Osteoblast (primary cell): ENCODE measurements around the gene CLASP2. TPM values are rescaled to one million over a fixed set of nuclear protein-coding genes. Genes with fewer than 3 reads are reported as not detected.
A peak's percentile ranks its signal among the peaks of the same experiment; 100 is the strongest.

ENCODE experiments used
- DNase-seq: peaks from one replicate; pipeline ENCODE4 v3.0.0; 2011; ENCODE audit warnings: low spot score, mixed read lengths; ENCODE audit not compliant: insufficient read length; ENCODE audit errors: missing footprints
- H2AFZ ChIP-seq: 2 replicates; pipeline ENCODE4 v1.6.0; 2011; ENCODE audit warnings: mild to moderate bottlenecking, low read length
- H3K27ac ChIP-seq: 2 replicates; pipeline ENCODE4 v1.5.1; 2011; ENCODE audit warnings: mild to moderate bottlenecking, low read depth, low read length, moderate library complexity
- H3K27me3 ChIP-seq: 2 replicates; pipeline ENCODE4 v1.6.0; 2012; ENCODE audit warnings: mild to moderate bottlenecking, control low read depth, inconsistent platforms, low read length, moderate library complexity; ENCODE audit not compliant: insufficient read depth
- H3K36me3 ChIP-seq: 2 replicates; pipeline ENCODE4 v1.5.1; 2011; ENCODE audit warnings: mild to moderate bottlenecking, low read length, control low read depth, moderate library complexity; ENCODE audit not compliant: insufficient read depth
- H3K4me1 ChIP-seq: 2 replicates; pipeline ENCODE4 v1.5.1; 2011; ENCODE audit warnings: mild to moderate bottlenecking, low read length, control low read depth, moderate library complexity; ENCODE audit not compliant: insufficient read depth
- H3K4me2 ChIP-seq: 2 replicates; pipeline ENCODE4 v1.6.0; 2011; ENCODE audit warnings: mild to moderate bottlenecking, low read length; ENCODE audit not compliant: insufficient read depth
- H3K4me3 ChIP-seq: fragments of 200-600 bp; sonication (generic); 3 replicates; pipeline ENCODE4 v1.5.1; 2012; ENCODE audit warnings: mild to moderate bottlenecking, low read length, inconsistent platforms; ENCODE audit not compliant: insufficient read depth
- H3K79me2 ChIP-seq: 2 replicates; pipeline ENCODE4 v1.6.0; 2012; ENCODE audit warnings: mild to moderate bottlenecking, low read length, control low read depth, inconsistent platforms; ENCODE audit not compliant: insufficient read depth
- H3K9me3 ChIP-seq: 2 replicates; pipeline ENCODE4 v1.5.1; 2011; ENCODE audit warnings: low read depth, low read length, control low read depth
- H4K20me1 ChIP-seq: 2 replicates; pipeline ENCODE4 v1.6.0; 2012; ENCODE audit warnings: mild to moderate bottlenecking, low read length, control low read depth; ENCODE audit not compliant: insufficient read depth
- total RNA-seq: library from RNA; depleted of rRNA; stranded (reverse); fragments of >200 nt; gene quantifications from 2 replicates; pipeline ENCODE4 v1.2.3, GENCODE V29; 2012
- TF ChIP-seq, protein P1 (sequence below): IDR thresholded peaks from 2 replicates; pipeline ENCODE4 v1.5.1; 2011; ENCODE audit warnings: mild to moderate bottlenecking, low read depth, low read length, moderate library complexity; ENCODE audit errors: extremely low read depth

CLASP2 gene
- total RNA-seq, 1 donor, result 52.1 TPM

DNA sequence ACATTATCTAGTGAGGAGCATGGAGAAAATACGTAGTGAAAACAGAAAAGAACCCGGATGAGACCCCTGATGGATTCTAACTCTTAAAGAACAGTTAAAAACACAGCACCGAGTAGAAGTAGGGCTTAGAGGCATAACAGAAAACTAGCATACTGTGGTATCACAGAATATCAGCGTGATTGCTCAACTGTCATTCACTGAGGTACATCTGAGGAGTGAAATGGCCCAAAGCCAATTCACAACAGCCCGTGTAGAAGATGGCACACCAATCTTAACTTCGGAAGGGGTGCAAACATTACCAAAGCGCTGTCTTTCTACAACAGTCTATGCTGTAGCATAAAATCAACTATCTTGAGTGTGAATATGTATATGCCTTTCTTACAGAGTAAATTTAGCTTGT, 1.8 kb downstream of the CLASP2 start:
- TF ChIP-seq, protein P1, sequence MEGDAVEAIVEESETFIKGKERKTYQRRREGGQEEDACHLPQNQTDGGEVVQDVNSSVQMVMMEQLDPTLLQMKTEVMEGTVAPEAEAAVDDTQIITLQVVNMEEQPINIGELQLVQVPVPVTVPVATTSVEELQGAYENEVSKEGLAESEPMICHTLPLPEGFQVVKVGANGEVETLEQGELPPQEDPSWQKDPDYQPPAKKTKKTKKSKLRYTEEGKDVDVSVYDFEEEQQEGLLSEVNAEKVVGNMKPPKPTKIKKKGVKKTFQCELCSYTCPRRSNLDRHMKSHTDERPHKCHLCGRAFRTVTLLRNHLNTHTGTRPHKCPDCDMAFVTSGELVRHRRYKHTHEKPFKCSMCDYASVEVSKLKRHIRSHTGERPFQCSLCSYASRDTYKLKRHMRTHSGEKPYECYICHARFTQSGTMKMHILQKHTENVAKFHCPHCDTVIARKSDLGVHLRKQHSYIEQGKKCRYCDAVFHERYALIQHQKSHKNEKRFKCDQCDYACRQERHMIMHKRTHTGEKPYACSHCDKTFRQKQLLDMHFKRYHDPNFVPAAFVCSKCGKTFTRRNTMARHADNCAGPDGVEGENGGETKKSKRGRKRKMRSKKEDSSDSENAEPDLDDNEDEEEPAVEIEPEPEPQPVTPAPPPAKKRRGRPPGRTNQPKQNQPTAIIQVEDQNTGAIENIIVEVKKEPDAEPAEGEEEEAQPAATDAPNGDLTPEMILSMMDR, result no peak
- Histone ChIP-seq H3K79me2 (peaks cover 58% of the 10 kb centered on the region), H3K4me1 (peaks cover 10% of the 10 kb centered on the region), H3K27me3 (no peaks in the 10 kb centered on the region), H3K4me2 (peak overlapping the region; percentile 100), H3K27ac (peak overlapping the region; percentile 63), H3K9me3 (no peaks in the 10 kb centered on the region), H3K4me3 (peak overlapping the region; percentile 87), H2AFZ (peak overlapping the region; percentile 43), H4K20me1 (no peaks in the 10 kb centered on the region), H3K36me3 (no peaks in the 10 kb centered on the region)
- DNase-seq, result peak; percentile 11

DNA sequence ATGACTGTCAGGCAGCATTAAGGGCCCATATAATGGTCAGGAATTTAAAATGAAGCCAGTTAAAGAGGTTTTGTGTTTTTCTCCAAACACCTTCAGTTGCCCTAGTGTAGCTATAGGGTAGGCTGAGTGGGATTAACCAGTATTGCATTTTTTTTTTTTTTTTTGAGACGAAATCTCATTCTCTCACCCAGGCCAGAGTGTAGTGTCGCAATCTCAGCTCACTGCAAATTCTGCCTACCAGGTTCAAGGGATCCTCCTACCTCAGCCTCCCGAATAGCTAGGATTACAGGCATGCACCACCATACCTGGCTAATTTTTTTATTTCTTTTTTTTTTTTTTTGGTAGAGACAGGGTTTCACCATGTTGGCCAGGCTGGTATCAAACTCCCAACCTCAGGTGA, 7.0 kb downstream of the CLASP2 start:
- Histone ChIP-seq H3K4me1 (peaks cover 4% of the 10 kb centered on the region), H3K9me3 (no peaks in the 10 kb centered on the region), H3K27ac (no peak overlapping the region), H3K27me3 (no peaks in the 10 kb centered on the region), H4K20me1 (no peaks in the 10 kb centered on the region), H2AFZ (no peak overlapping the region), H3K79me2 (peaks cover 87% of the 10 kb centered on the region), H3K36me3 (no peaks in the 10 kb centered on the region), H3K4me3 (no peak overlapping the region), H3K4me2 (no peak overlapping the region)
- DNase-seq, result no peak
- TF ChIP-seq, protein P1, result no peak

DNA sequence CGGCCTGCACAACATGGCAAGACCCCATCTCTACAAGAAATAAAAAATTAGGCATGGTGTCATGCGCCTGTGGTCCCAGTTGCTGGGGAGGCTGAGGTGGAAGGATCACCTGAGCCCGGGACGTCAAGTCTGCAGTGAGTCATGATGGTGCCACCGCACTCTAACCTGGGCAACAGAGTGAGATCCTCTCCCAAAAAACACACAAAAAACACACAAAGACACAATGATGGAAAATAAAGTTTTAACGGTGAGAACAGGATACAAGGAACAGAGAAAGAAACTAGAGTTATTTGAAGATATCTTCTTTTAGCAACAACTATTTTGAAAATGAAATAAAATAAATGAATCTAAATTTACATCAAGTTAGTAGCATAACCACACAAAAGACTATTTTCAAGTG, 12.0 kb downstream of the CLASP2 start:
- peaks cover 3% of the 10 kb centered on the region for H3K9me3 ChIP-seq
- H3K4me1 ChIP-seq, result no peaks in the 10 kb centered on the region
- H3K27me3 ChIP-seq, result no peaks in the 10 kb centered on the region
- no peak overlapping the region for H3K4me2 ChIP-seq
- no peaks in the 10 kb centered on the region for H4K20me1 ChIP-seq
- H3K4me3 ChIP-seq, result no peak overlapping the region
- H3K27ac ChIP-seq, result no peak overlapping the region
- TF ChIP-seq, protein P1, result no peak
- H3K79me2 ChIP-seq, result peaks cover 83% of the 10 kb centered on the region
- DNase-seq, result no peak
- no peak overlapping the region for H2AFZ ChIP-seq
- H3K36me3 ChIP-seq, result no peaks in the 10 kb centered on the region

- Histone ChIP-seq H3K36me3 (no peaks in the 10 kb centered on the region), H3K4me2 (no peak overlapping the region), H3K27ac (no peak overlapping the region), H3K9me3 (peaks cover 3% of the 10 kb centered on the region), H3K4me3 (no peak overlapping the region), H2AFZ (no peak overlapping the region), H3K79me2 (peaks cover 77% of the 10 kb centered on the region), H4K20me1 (no peaks in the 10 kb centered on the region), H3K4me1 (no peaks in the 10 kb centered on the region), H3K27me3 (no peaks in the 10 kb centered on the region)
- DNase-seq, result no peak
- TF ChIP-seq, protein P1, result no peak
Observed at GRCh38 chr3:33704891-33705290, 13.2 kb downstream of the CLASP2 start.
